Embryonic facial prominence (tissue), 1 donor: ENCODE data around the gene EPRS1.
"Not testable (repeated sequence)": the region's sequence is repeated elsewhere in the genome, so short reads cannot be mapped to it uniquely, and the experiment has no call there.

ENCODE experiments used
- DNase-seq: peaks from one replicate; pipeline ENCODE4 v3.0.0-alpha.2; 2016; ENCODE audit errors: extremely low spot score

The EPRS1 gene

GRCh38 chr1:220038640-220039039 is 7.7 kb downstream of the EPRS1 start:
- no peak for DNase-seq

GRCh38 chr1:220037810-220038209 is 8.5 kb downstream of the EPRS1 start:
- DNase-seq = not testable (repeated sequence)

GRCh38 chr1:220032911-220033310 is 13.4 kb downstream of the EPRS1 start:
- no peak for DNase-seq

GRCh38 chr1:220031287-220031686 is 15.0 kb downstream of the EPRS1 start:
- no peak for DNase-seq

GRCh38 chr1:220028346-220028895 is 17.9 kb downstream of the EPRS1 start:
- DNase-seq = no peak

- no peak for DNase-seq
Measured at GRCh38 chr1:220019071-220019470, 27.2 kb downstream of the EPRS1 start.

GRCh38 chr1:220013497-220013896 is 32.8 kb downstream of the EPRS1 start:
- DNase-seq = no peak

- DNase-seq = no peak
Measured at GRCh38 chr1:220012259-220012658, 34.0 kb downstream of the EPRS1 start.

GRCh38 chr1:220011620-220012019 is 34.7 kb downstream of the EPRS1 start:
- no peak for DNase-seq

GRCh38 chr1:220007438-220007837 is 38.9 kb downstream of the EPRS1 start:
- DNase-seq = no peak

GRCh38 chr1:220005489-220005888 is 40.8 kb downstream of the EPRS1 start:
- no peak for DNase-seq

- DNase-seq = no peak
Measured at GRCh38 chr1:220003610-220004299, 42.5 kb downstream of the EPRS1 start.

- DNase-seq = no peak
Measured at GRCh38 chr1:220003015-220003414, 43.3 kb downstream of the EPRS1 start.

GRCh38 chr1:220001095-220001501 is 45.2 kb downstream of the EPRS1 start:
- DNase-seq = no peak

- DNase-seq = no peak
Measured at GRCh38 chr1:219999821-220000220, 46.5 kb downstream of the EPRS1 start.
